ENCODE data around the gene ATP1B2.

DNA sequence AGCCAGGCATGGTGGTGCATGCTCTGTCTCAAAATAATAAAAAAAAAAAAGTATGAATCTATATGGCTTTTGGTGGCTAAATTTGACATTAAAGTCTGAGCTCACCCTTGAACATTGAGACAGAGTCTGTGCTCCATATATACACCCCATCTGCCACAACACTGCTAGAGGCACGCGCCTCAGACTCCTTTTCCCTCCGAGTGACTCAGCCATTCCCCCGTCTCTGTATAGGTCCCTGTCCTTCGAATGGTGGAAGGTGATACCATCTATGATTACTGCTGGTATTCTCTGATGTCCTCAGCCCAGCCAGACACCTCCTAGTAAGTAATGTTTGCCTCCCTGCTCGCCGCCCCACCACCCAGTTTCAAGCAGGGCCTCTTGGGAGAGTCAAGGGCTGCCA lies 49.8 kb downstream of the ATP1B2 start:
- TF ChIP-seq, protein P1, sequence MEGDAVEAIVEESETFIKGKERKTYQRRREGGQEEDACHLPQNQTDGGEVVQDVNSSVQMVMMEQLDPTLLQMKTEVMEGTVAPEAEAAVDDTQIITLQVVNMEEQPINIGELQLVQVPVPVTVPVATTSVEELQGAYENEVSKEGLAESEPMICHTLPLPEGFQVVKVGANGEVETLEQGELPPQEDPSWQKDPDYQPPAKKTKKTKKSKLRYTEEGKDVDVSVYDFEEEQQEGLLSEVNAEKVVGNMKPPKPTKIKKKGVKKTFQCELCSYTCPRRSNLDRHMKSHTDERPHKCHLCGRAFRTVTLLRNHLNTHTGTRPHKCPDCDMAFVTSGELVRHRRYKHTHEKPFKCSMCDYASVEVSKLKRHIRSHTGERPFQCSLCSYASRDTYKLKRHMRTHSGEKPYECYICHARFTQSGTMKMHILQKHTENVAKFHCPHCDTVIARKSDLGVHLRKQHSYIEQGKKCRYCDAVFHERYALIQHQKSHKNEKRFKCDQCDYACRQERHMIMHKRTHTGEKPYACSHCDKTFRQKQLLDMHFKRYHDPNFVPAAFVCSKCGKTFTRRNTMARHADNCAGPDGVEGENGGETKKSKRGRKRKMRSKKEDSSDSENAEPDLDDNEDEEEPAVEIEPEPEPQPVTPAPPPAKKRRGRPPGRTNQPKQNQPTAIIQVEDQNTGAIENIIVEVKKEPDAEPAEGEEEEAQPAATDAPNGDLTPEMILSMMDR (IDR thresholded peaks at IDR 0.05; ENCODE audit: low read length), result no peak
- no peak for TF ChIP-seq EZH2 (IDR thresholded peaks at IDR 0.05; ENCODE audit: borderline replicate concordance, low read length)
